Small intestine (tissue), 16 donors: ENCODE data around the gene GDF15. TPM values are rescaled to one million over a fixed set of nuclear protein-coding genes. Genes with fewer than 3 reads are reported as not detected.
A peak's percentile ranks its signal among the peaks of the same experiment; 100 is the strongest.

Experiments used
- DNase-seq, 2 donors: peaks; one replicate each; pipeline versions ENCODE4 v3.0.0 to v3.0.0-alpha.2; 2013
- FAIRE-seq: peaks from 2 replicates; lab custom pipeline; 2012; peaks lifted over from hg19 to GRCh38; lab: Jason Lieb, UNC
- H3K27ac ChIP-seq, 3 donors: one replicate each; pipeline ENCODE4 v1.5.1; 2013; ENCODE audit warnings: low read length in 2 of 3, mild to moderate bottlenecking in 2 of 3, control low read depth in 1 of 3, inconsistent platforms in 1 of 3, low read depth in 1 of 3, moderate library complexity in 1 of 3
- H3K27me3 ChIP-seq, 3 donors: one replicate each; pipeline ENCODE4 v1.6.1; 2013; ENCODE audit warnings: low read length in 3 of 3, inconsistent platforms in 1 of 3; ENCODE audit not compliant: control insufficient read depth in 3 of 3, insufficient read depth in 3 of 3
- H3K36me3 ChIP-seq, 3 donors: one replicate each; pipeline ENCODE4 v1.6.1; 2013; ENCODE audit warnings: low read length in 3 of 3, inconsistent platforms in 1 of 3, low read depth in 1 of 3, mild to moderate bottlenecking in 1 of 3, moderate library complexity in 1 of 3; ENCODE audit not compliant: control insufficient read depth in 3 of 3, insufficient read depth in 2 of 3
- H3K4me1 ChIP-seq, 3 donors: one replicate each; pipeline ENCODE4 v1.6.1; 2013; ENCODE audit warnings: low read length in 2 of 3, inconsistent platforms in 1 of 3, low read depth in 1 of 3, mild to moderate bottlenecking in 1 of 3, moderate library complexity in 1 of 3; ENCODE audit not compliant: control insufficient read depth in 3 of 3, insufficient read depth in 2 of 3
- H3K4me3 ChIP-seq, 3 donors: one replicate each; pipeline ENCODE4 v1.5.1; 2013; ENCODE audit warnings: low read length in 3 of 3, control low read depth in 1 of 3, inconsistent platforms in 1 of 3, low read depth in 1 of 3, mild to moderate bottlenecking in 1 of 3, moderate library complexity in 1 of 3
- H3K9me3 ChIP-seq, 2 donors: one replicate each; pipeline ENCODE4 v1.6.1; 2013; ENCODE audit warnings: low read depth in 1 of 2, low read length in 1 of 2; ENCODE audit not compliant: control insufficient read depth in 2 of 2, insufficient read depth in 1 of 2
- WGBS, 3 donors: extraction: QIAGEN DNeasy Blood & Tissue Kit; methylation state at CpG; one replicate each; pipeline ENCODE4 v1.1.7; 2013; 5-methylcytosine and 5-hydroxymethylcytosine counted together
- long read RNA-seq, 10 donors: transcript quantifications; one replicate each; lab custom pipeline, GENCODE V29; 2026
- polyA plus RNA-seq, 4 donors: library from polyadenylated mRNA; stranded (reverse) in 3 of 4; unstranded in 1 of 4; fragments of 200-250 nt in 3 of 4; fragments of 120-200 nt in 1 of 4; gene quantifications; one replicate each; pipeline versions ENCODE4 v1.2.1 to v1.2.3, GENCODE V29; 2013
- donor health status: healthy with polysubstance abuse.
- donor health status: control.
- donor health status: control.
- donor health status: Bipolar disorder and iron deficiency.
- donor health status: healthy.

GDF15 gene, protein sequence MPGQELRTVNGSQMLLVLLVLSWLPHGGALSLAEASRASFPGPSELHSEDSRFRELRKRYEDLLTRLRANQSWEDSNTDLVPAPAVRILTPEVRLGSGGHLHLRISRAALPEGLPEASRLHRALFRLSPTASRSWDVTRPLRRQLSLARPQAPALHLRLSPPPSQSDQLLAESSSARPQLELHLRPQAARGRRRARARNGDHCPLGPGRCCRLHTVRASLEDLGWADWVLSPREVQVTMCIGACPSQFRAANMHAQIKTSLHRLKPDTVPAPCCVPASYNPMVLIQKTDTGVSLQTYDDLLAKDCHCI
- 10 to 100 TPM in 3 of 4 donors, 1 to 10 TPM in 1; 4.5 to 41.5 (median 20.1) TPM for polyA plus RNA-seq
- long read RNA-seq, donor 1, result 0 reads
- long read RNA-seq, donor 2, partial matches to known transcripts, result 0 of 1 reads
- long read RNA-seq, donor 2, other reads (novel, unspliced or antisense), result 0 of 1 reads
- long read RNA-seq, donor 3, transcript GDF15-201 (2 exons, 1,200 nt), result major isoform, 9 of 9 reads
- long read RNA-seq, donor 3, partial matches to known transcripts, result 0 of 9 reads
- long read RNA-seq, donor 3, other reads (novel, unspliced or antisense), result 0 of 9 reads
- long read RNA-seq, donor 4, result 0 reads
- long read RNA-seq, donor 5, partial matches to known transcripts, result 0 of 4 reads
- long read RNA-seq, donor 5, other reads (novel, unspliced or antisense), result 0 of 4 reads
- long read RNA-seq, donor 6, transcript GDF15-201 (2 exons, 1,200 nt), result major isoform, 7 of 15 reads
- long read RNA-seq, donor 6, partial matches to known transcripts, result 8 of 15 reads
- long read RNA-seq, donor 6, other reads (novel, unspliced or antisense), result 0 of 15 reads
- long read RNA-seq, donor 7, partial matches to known transcripts, result 0 of 1 reads
- long read RNA-seq, donor 7, other reads (novel, unspliced or antisense), result 0 of 1 reads
- long read RNA-seq, donor 8, result 0 reads
- long read RNA-seq, donor 9, result 0 reads
- long read RNA-seq, donor 10, transcript GDF15-201 (2 exons, 1,200 nt), result major isoform, 6 of 6 reads
- long read RNA-seq, donor 10, partial matches to known transcripts, result 0 of 6 reads
- long read RNA-seq, donor 10, other reads (novel, unspliced or antisense), result 0 of 6 reads

DNA sequence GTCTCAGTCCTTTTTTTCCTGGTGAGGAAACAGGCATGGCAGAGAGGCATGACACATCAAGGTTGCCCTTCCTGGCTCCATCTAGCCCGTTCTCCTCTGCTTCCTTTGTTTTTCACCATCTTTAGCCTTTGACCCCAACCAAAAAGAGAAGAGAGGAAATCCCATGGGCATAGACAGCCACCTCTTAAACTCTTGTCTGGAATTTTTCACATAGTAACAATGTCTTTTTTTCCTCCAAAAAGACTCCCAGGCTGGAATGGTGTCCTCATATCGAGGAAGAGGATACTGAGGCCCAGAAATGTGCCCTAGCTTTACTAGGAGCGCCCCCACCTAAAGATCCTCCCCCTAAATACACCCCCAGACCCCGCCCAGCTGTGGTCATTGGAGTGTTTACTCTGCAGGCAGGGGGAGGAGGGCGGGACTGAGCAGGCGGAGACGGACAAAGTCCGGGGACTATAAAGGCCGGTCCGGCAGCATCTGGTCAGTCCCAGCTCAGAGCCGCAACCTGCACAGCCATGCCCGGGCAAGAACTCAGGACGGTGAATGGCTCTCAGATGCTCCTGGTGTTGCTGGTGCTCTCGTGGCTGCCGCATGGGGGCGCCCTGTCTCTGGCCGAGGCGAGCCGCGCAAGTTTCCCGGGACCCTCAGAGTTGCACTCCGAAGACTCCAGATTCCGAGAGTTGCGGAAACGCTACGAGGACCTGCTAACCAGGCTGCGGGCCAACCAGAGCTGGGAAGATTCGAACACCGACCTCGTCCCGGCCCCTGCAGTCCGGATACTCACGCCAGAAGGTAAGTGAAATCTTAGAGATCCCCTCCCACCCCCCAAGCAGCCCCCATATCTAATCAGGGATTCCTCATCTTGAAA, at the start of gene GDF15:
GDF15 (plus strand) TSS at position 484 of the 868 bp plus-strand sequence; CDS start at position 516, 32 bp downstream.
- FAIRE-seq, result no peak
- WGBS, 3 donors, result 13 to 33% (median 17%) methylated on average over 30 to 33 of the region's 33 CpGs
- Histone ChIP-seq H3K36me3 (peaks cover 0 to 26% (median 0%) of the 10 kb centered on the region in 3 donors), H3K27ac (peak within 1 kb of the TSS; percentile 47 to 96 (median 75)), H3K9me3 (peaks cover 0 to 4% of the 10 kb centered on the region in 2 donors), H3K4me1 (peaks cover 0 to 26% (median 7%) of the 10 kb centered on the region in 3 donors), H3K27me3 (no peaks in the 10 kb centered on the region), H3K4me3 (peak within 1 kb of the TSS; percentile 19 to 85 (median 62))
- DNase-seq, result peak; percentile 92 to 95

DNA sequence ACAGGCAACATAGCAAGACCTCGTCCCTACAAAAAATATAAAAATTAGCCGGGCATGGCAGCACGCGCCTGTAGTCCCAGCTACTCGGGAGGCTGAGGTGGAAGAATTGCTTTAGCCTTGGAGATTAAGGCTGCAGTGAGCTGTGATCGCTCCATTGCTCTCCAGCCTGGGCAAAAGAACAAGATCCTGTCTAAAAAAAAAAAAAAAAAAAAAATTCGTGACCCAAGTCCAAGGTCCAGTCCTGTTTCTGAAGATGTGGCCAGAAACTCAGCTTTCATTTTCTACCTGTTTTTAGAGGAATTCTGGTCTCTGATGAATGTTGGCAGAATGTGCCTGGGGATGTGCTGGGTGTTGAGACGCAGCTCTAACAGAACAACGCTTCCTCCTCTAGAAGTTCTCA, 47.4 kb upstream of the GDF15 start:
- Histone ChIP-seq H3K27ac (peak overlapping the region in 1 of 3 donors; percentile 86), H3K27me3 (no peaks in the 10 kb centered on the region), H3K36me3 (peaks cover 0 to 22% (median 2%) of the 10 kb centered on the region in 3 donors), H3K4me3 (no peak overlapping the region), H3K4me1 (peaks cover 0 to 47% (median 0%) of the 10 kb centered on the region in 3 donors), H3K9me3 (no peaks in the 10 kb centered on the region)
- WGBS, 3 donors, result 18 to 54% (median 31%) methylated on average over 9 of the region's 9 CpGs
- no peak for FAIRE-seq
- DNase-seq, result peak; percentile 43 to 72

DNA sequence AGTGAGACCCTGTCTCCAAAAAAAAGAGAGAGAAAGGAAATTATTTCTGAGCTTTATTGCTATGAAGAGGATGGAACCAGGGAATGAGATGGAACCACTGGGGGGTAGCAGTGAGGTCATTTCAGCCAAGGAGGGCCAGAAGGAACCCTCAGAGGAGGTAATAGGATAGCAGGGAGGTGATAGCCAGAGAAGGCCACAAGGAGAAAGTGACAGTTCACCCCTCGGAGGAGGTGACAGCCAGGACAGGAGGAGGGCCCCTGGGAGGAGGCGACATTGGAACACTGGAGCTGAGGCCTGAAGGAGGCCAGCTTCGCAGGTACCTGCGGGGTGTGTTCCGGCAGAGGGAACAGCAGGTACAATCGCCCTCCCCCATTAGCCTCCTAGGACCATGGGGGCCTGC, 46.2 kb upstream of the GDF15 start:
- FAIRE-seq (no peak), DNase-seq (peak in 1 of 2 donors; percentile 55)
- WGBS, 3 donors, result 29 to 44% (median 38%) methylated on average over 6 of the region's 6 CpGs
- H3K27me3 ChIP-seq, result no peaks in the 10 kb centered on the region
- H3K4me1 ChIP-seq, result peaks cover 0 to 42% (median 0%) of the 10 kb centered on the region in 3 donors
- peaks cover 2 to 33% (median 4%) of the 10 kb centered on the region in 3 donors for H3K36me3 ChIP-seq
- H3K9me3 ChIP-seq, result no peaks in the 10 kb centered on the region
- peak overlapping the region in 2 of 3 donors; percentile 91 to 99 for H3K4me3 ChIP-seq
- H3K27ac ChIP-seq, result peak overlapping the region in 2 of 3 donors; percentile 81 to 86

DNA sequence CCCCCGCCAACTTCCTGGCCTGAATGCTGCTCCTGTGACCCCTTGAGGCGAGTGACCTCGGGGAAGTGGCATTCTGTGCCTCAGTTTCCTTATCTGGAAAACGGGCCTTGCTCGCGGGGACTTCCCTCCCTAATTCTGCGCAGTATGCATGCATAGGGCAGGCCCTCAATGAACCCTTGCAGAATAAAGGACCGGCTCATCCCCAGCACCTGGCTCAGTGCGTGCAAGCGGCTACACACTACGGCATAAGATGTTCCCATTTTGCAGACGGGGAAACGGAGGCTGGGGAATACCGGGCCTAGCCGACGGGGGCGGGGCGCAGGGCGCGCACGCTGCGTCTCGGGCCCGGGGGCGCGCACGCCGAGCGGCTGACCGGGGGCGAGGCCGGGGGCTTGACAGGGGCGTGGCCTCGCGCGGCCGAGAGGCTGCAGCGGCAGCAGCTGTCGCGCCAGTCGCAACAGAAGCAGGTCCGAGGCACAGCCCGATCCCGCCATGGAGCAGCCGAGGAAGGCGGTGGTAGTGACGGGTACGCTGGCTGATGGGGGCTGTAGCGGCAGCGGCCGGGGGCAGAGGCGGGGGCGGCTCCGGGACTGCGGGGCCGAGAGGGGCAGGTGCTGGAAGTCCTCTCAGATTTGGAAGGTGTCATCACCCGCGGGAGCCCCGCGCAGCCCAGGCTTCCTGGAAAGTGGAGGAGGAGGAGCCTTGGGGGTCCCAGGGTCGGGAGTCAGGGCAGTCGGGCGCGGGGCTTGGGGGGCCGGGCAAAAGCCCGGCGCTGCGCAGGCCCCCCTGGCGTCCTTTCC, 45.6 kb upstream of the GDF15 start, which contains the start of gene PGPEP1:
PGPEP1 (plus strand) TSS at position 409 of the 800 bp plus-strand sequence; CDS start at position 493, 84 bp downstream.
- no peaks in the 10 kb centered on the region for H3K9me3 ChIP-seq

DNA sequence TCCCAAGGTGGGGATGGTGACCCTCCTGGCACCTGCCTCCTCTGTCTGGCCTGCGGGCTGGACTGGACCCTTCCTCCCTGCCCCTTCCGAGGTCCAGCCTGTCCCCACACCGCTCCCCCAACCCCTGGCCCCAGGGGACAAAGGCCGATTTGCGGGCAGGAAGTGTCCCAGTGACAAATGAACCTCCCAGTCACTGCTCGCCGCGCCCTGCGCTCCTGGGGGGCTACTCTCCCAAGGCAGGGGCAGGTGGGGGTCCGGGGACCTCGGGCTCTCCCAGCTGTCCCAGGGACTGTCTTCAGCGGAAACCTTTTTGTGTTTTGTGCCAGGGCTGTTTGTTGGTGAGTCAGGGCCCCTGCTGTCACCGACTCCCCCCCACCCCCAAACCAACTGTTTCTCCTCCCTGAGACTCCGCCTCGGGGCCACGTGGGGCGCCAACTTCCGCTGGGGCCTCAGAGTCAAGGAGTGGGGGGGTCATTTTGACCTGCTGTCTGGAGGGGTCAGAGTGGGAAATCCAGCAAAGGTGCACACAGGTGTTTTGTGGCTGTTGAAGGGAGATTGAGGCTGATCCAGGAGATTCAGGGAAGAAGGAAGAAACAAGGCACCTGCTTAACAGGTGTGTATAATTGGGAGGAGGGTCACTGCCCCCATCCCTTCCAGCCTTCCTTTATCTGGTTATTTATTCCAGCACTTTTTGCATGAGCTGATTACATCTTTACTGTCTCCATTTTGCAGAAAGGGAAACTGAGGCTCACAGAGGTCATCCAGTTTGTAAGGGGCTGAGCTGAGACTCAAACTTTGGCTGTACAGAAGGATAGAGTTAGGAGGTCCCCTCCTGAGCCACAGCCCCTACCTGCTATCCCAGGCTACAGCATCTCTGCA, 44.7 kb upstream of the GDF15 start:
- FAIRE-seq (no peak), DNase-seq (peak; percentile 85 to 91)
- no peaks in the 10 kb centered on the region for H3K9me3 ChIP-seq
- peak overlapping the region; percentile 91 to 99 (median 94) for H3K4me3 ChIP-seq
- WGBS, 3 donors, result 1 to 2% (median 1%) methylated on average over 12 to 18 of the region's 18 CpGs
- H3K27ac ChIP-seq, result peak overlapping the region; percentile 81 to 99 (median 90)
- H3K4me1 ChIP-seq, result peaks cover 0 to 36% (median 0%) of the 10 kb centered on the region in 3 donors
- H3K36me3 ChIP-seq, result peaks cover 2 to 48% (median 5%) of the 10 kb centered on the region in 3 donors
- H3K27me3 ChIP-seq, result no peaks in the 10 kb centered on the region

More for the DNA sequence above, 45.6 kb upstream of the GDF15 start, which contains the start of gene PGPEP1:
- DNase-seq (peak; percentile 73 to 86), FAIRE-seq (no peak)
- 3 to 4% (median 3%) methylated on average over 52 to 69 of the region's 69 CpGs for WGBS, 3 donors
- H3K4me1 ChIP-seq, result peaks cover 0 to 42% (median 0%) of the 10 kb centered on the region in 3 donors
- peak within 1 kb of the TSS; percentile 91 to 99 (median 94) for H3K4me3 ChIP-seq
- peaks cover 2 to 40% (median 5%) of the 10 kb centered on the region in 3 donors for H3K36me3 ChIP-seq
- H3K27ac ChIP-seq, result peak within 1 kb of the TSS; percentile 81 to 99 (median 90)
- H3K27me3 ChIP-seq, result no peaks in the 10 kb centered on the region

DNA sequence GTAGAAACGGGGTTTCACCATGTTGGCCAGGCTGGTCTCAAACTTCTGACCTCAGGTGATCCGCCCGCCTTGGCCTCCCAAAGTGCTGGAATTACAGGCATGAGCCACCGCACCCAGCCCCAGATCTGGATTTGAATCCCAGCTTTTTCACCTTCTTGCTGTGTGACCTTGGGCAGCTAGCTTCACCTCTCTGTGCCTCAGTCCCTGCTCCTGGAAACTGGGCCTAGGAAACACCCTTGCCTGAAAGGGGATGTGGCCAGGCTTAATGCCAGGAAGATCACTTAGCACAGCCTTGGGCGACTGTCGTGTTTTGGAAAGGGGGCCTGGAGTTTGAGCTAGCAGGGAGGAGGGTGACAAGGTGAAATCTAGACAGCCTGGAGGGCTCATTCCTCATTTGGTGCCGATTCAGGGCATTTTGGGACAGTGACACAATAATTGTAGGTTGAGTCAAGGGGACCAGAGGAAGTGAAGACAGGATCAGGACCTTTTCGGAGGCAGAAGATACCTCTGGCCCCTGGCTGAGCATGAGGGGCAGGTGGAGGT, 43.8 kb upstream of the GDF15 start:
- FAIRE-seq (no peak), DNase-seq (no peak)
- H3K4me3 ChIP-seq, result peak overlapping the region in 2 of 3 donors; percentile 6 to 12
- 82 to 83% (median 82%) methylated on average over 8 of the region's 8 CpGs for WGBS, 3 donors
- H3K27me3 ChIP-seq, result no peaks in the 10 kb centered on the region
- H3K4me1 ChIP-seq, result peaks cover 0 to 36% (median 0%) of the 10 kb centered on the region in 3 donors
- H3K36me3 ChIP-seq, result peaks cover 4 to 55% (median 7%) of the 10 kb centered on the region in 3 donors
- peak overlapping the region in 2 of 3 donors; percentile 24 to 48 for H3K27ac ChIP-seq
- no peaks in the 10 kb centered on the region for H3K9me3 ChIP-seq
